Fibroblast of lung (primary cell): ENCODE results near the gene CDC25C. TPM values are rescaled to one million over a fixed set of nuclear protein-coding genes. Genes with fewer than 3 reads are reported as not detected.

Source experiments
- DNase-seq, 2 donors: peaks; one replicate each; pipeline versions ENCODE4 v3.0.0 to v3.0.0-alpha.2; 2010; ENCODE audit warnings: low read depth in 2 of 2
- H2AFZ ChIP-seq: 2 replicates; pipeline ENCODE4 v1.5.1; 2012; ENCODE audit warnings: low read length, control low read depth, inconsistent platforms
- H3K27ac ChIP-seq: 2 replicates; pipeline ENCODE4 v1.5.1; 2011; ENCODE audit warnings: low read length, control low read depth; ENCODE audit not compliant: insufficient read depth
- H3K27me3 ChIP-seq: 2 replicates; pipeline ENCODE4 v1.5.1; 2011; ENCODE audit warnings: mild to moderate bottlenecking, low read length; ENCODE audit not compliant: control insufficient read depth, insufficient read depth
- H3K36me3 ChIP-seq: 2 replicates; pipeline ENCODE4 v1.5.1; 2011; ENCODE audit warnings: low read length; ENCODE audit not compliant: control insufficient read depth, insufficient read depth
- H3K4me1 ChIP-seq: 2 replicates; pipeline ENCODE4 v1.5.1; 2011; ENCODE audit warnings: low read length; ENCODE audit not compliant: control insufficient read depth, insufficient read depth; ENCODE audit errors: extremely low read depth
- H3K4me2 ChIP-seq: 2 replicates; pipeline ENCODE4 v1.5.1; 2011; ENCODE audit warnings: low read length, control low read depth; ENCODE audit not compliant: insufficient read depth; ENCODE audit errors: extremely low read depth
- H3K4me3 ChIP-seq, 4 experiments: fragments of 200-600 bp in 1 of 4; sonication (generic) in 1 of 4; replicated peaks in 1 of 4; 2 replicates each; pipeline ENCODE4 v1.5.1; 2011 to 2016; ENCODE audit warnings: low read length in 4 of 4, low read depth in 3 of 4, mild to moderate bottlenecking in 3 of 4, control low read depth in 2 of 4, inconsistent platforms in 1 of 4, mixed read lengths in 1 of 4; ENCODE audit not compliant: insufficient read depth in 1 of 4; ENCODE audit errors: control extremely low read depth in 1 of 4
- H3K79me2 ChIP-seq: 2 replicates; pipeline ENCODE4 v1.5.1; 2012; ENCODE audit warnings: mild to moderate bottlenecking, low read length, inconsistent platforms; ENCODE audit not compliant: control insufficient read depth, insufficient read depth
- H3K9ac ChIP-seq: 2 replicates; pipeline ENCODE4 v1.5.1; 2011; ENCODE audit warnings: mild to moderate bottlenecking, low read length, control low read depth; ENCODE audit not compliant: insufficient read depth
- H3K9me3 ChIP-seq: 2 replicates; pipeline ENCODE4 v1.5.1; 2012; ENCODE audit warnings: low read depth, low read length; ENCODE audit not compliant: control insufficient read depth, insufficient read depth
- H4K20me1 ChIP-seq: 2 replicates; pipeline ENCODE4 v1.5.1; 2011; ENCODE audit warnings: low read length; ENCODE audit not compliant: control insufficient read depth, insufficient read depth; ENCODE audit errors: extremely low read depth
- CTCF ChIP-seq, 2 donors: IDR thresholded peaks in 1 of 2; conservative IDR thresholded peaks in 1 of 2; 1 replicate in 1 of 2; 2 replicates in 1 of 2; pipeline ENCODE4 v1.5.1; 2011 to 2012; ENCODE audit warnings: low read length in 2 of 2, control low read depth in 1 of 2, inconsistent platforms in 1 of 2, low read depth in 1 of 2, mild to moderate bottlenecking in 1 of 2
- EZH2 ChIP-seq: IDR thresholded peaks from 2 replicates; pipeline ENCODE4 v1.5.1; 2012; ENCODE audit warnings: low read length, control low read depth, mild to moderate bottlenecking; ENCODE audit errors: missing control alignments
- polyA plus RNA-seq, 2 donors: library from polyadenylated mRNA; depleted of rRNA in 1 of 2; stranded (reverse) in 1 of 2; unstranded in 1 of 2; fragments of >200 nt; gene quantifications; 2 replicates each; pipeline ENCODE4 v1.2.1, GENCODE V29; 2011 to 2012; ENCODE audit warnings: missing spikeins in 1 of 2
- total RNA-seq: library from RNA; depleted of rRNA; stranded (reverse); fragments of >200 nt; gene quantifications from 2 replicates; pipeline ENCODE4 v1.2.1, GENCODE V29; 2014

CDC25C gene
- total and polyA plus RNA-seq, 2 donors (not counting 1 experiment from before 2014, with no cell fraction given): 2.4 to 3.0 TPM

GRCh38 chr5:138354387-138354786 is 22.8 kb upstream of the CDC25C start:
- no peaks in the 10 kb centered on the region for H3K4me1 ChIP-seq
- H3K4me2 ChIP-seq: peak overlapping the region; percentile 60
- no peaks in the 10 kb centered on the region for H3K36me3 ChIP-seq
- H3K27me3 ChIP-seq: no peaks in the 10 kb centered on the region
- H3K9ac ChIP-seq: no peak overlapping the region
- H2AFZ ChIP-seq: no peak overlapping the region
- no peak overlapping the region for H3K27ac ChIP-seq
- H3K4me3 ChIP-seq: peak overlapping the region; percentile 67 to 95 (median 84)
- DNase-seq: no peak
- H3K9me3 ChIP-seq: peaks cover 3% of the 10 kb centered on the region
- H4K20me1 ChIP-seq: no peaks in the 10 kb centered on the region
- H3K79me2 ChIP-seq: peaks cover 56% of the 10 kb centered on the region
- no peak for TF ChIP-seq CTCF (conservative IDR thresholded peaks at IDR 0.05 in 1 of 2, IDR thresholded peaks at IDR 0.05 in 1 of 2; ENCODE audit: low read depth in 1 of 2, low read length in 2 of 2)
- TF ChIP-seq EZH2: no peak

GRCh38 chr5:138353560-138354080 is 22.0 kb upstream of the CDC25C start:
- peaks cover 3% of the 10 kb centered on the region for H3K9me3 ChIP-seq
- H3K9ac ChIP-seq: peak overlapping the region; percentile 83
- no peaks in the 10 kb centered on the region for H4K20me1 ChIP-seq
- H3K27me3 ChIP-seq: no peaks in the 10 kb centered on the region
- peak overlapping the region; percentile 73 for H3K27ac ChIP-seq
- TF ChIP-seq EZH2 (no peak), CTCF (conservative IDR thresholded peaks at IDR 0.05 in 1 of 2, IDR thresholded peaks at IDR 0.05 in 1 of 2; ENCODE audit: low read depth in 1 of 2, low read length in 2 of 2) (no peak)
- H3K79me2 ChIP-seq: peaks cover 52% of the 10 kb centered on the region
- peak overlapping the region; percentile 60 for H3K4me2 ChIP-seq
- no peak for DNase-seq
- H3K36me3 ChIP-seq: peaks cover 2% of the 10 kb centered on the region
- peak overlapping the region; percentile 67 to 95 (median 84) for H3K4me3 ChIP-seq
- peak overlapping the region; percentile 36 for H2AFZ ChIP-seq
- no peaks in the 10 kb centered on the region for H3K4me1 ChIP-seq

GRCh38 chr5:138352722-138353559 is 21.3 kb upstream of the CDC25C start:
- Histone ChIP-seq H3K4me2 (peak overlapping the region; percentile 60), H3K27ac (peak overlapping the region; percentile 73), H3K4me1 (no peaks in the 10 kb centered on the region), H4K20me1 (no peaks in the 10 kb centered on the region), H3K9ac (peak overlapping the region; percentile 83), H3K79me2 (peaks cover 46% of the 10 kb centered on the region), H3K27me3 (no peaks in the 10 kb centered on the region), H2AFZ (peak overlapping the region; percentile 37), H3K4me3 (peak overlapping the region; percentile 67 to 95 (median 84)), H3K36me3 (peaks cover 6% of the 10 kb centered on the region), H3K9me3 (peaks cover 3% of the 10 kb centered on the region)
- TF ChIP-seq CTCF (conservative IDR thresholded peaks at IDR 0.05 in 1 of 2, IDR thresholded peaks at IDR 0.05 in 1 of 2; ENCODE audit: low read depth in 1 of 2, low read length in 2 of 2) (peak; percentile 13 to 18), EZH2 (no peak)
- peak; percentile 56 for DNase-seq
